KMS-11 (cell line): ENCODE data around the gene ZNF385C.

ENCODE experiments used
- H2AFZ ChIP-seq: fragments of 200-600 bp; sonication (generic); 2 replicates; pipeline ENCODE4 v1.6.1; 2016; ENCODE audit warnings: antibody characterized with exemption, mixed run types, low read depth
- H3K27ac ChIP-seq: fragments of 200-600 bp; sonication (generic); 2 replicates; pipeline ENCODE4 v1.6.1; 2016; ENCODE audit warnings: mild to moderate bottlenecking, mixed run types
- H3K27me3 ChIP-seq: fragments of 200-600 bp; sonication (generic); 2 replicates; pipeline ENCODE4 v1.6.1; 2017; ENCODE audit warnings: mild to moderate bottlenecking, low read depth, mixed run types, moderate library complexity; ENCODE audit not compliant: insufficient read depth
- H3K36me3 ChIP-seq: fragments of 200-600 bp; sonication (generic); 2 replicates; pipeline ENCODE4 v1.6.1; 2017; ENCODE audit warnings: mild to moderate bottlenecking, mixed run types; ENCODE audit not compliant: insufficient read depth
- H3K4me1 ChIP-seq: fragments of 200-600 bp; sonication (generic); 2 replicates; pipeline ENCODE4 v1.6.1; 2016; ENCODE audit warnings: mild to moderate bottlenecking, low read depth, mixed run types; ENCODE audit not compliant: poor library complexity, severe bottlenecking
- H3K4me2 ChIP-seq: fragments of 200-600 bp; sonication (generic); 2 replicates; pipeline ENCODE4 v1.7.0; 2016; ENCODE audit warnings: mild to moderate bottlenecking, mixed run types
- H3K4me3 ChIP-seq: fragments of 200-600 bp; sonication (generic); IDR thresholded peaks from 2 replicates; pipeline ENCODE4 v1.6.1; 2017; ENCODE audit warnings: low read depth, low read length, mixed read lengths; ENCODE audit not compliant: insufficient read depth
- H3K79me2 ChIP-seq: fragments of 200-600 bp; sonication (generic); 2 replicates; pipeline ENCODE4 v1.6.1; 2016; ENCODE audit warnings: low read depth, mixed run types; ENCODE audit not compliant: insufficient read depth
- H3K9ac ChIP-seq: fragments of 200-600 bp; sonication (generic); 2 replicates; pipeline ENCODE4 v1.6.1; 2016; ENCODE audit warnings: mild to moderate bottlenecking, mixed run types
- H4K20me1 ChIP-seq: fragments of 200-600 bp; sonication (generic); 2 replicates; pipeline ENCODE4 v1.6.1; 2016; ENCODE audit warnings: mild to moderate bottlenecking, mixed run types; ENCODE audit not compliant: insufficient read depth
- TF ChIP-seq, protein P1 (sequence below): fragments of 200-600 bp; sonication (generic); conservative IDR thresholded peaks from 2 replicates; pipeline ENCODE4 v1.6.1; 2017; ENCODE audit warnings: low read depth, mild to moderate bottlenecking, antibody characterized with exemption, low read length, moderate library complexity, mixed read lengths

The ZNF385C gene

DNA sequence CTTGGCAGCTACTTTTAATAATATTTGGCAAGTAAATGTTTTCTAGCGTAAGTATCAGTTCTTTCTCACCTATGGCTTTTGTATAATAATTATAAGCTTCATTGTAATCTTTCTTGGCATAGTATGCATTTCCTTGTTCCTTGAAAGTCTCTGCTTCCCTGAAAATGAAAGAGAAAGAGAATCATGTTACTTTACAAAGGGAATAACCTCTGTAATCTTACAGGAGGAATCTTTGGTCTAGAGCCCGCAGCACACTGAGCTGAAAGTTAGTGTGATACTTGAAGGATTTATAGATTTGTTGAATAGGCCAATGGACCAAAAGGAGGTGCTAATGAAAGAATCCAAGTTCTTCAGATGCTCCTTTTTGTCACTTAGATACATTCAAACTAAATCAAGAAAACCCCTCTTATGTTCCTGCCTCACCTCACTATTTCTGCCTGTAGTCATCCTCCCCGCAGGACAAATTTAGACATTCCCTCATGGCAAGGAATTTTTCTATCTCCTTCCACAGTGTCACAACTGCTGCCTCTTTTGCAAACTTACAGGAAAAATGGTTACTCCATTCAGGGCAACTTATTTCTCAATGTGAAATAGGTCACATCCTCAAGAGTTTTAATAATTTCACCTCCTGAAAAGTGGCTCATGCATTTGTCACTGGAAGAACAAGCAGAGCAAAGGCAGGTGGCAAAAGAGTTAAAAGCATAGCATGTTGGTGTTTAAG is 97.7 kb downstream of the ZNF385C start:
- no peak overlapping the region for H3K4me3 ChIP-seq
- H3K36me3 ChIP-seq: peaks cover 25% of the 10 kb centered on the region; the same call in 1 of the 2 replicates
- H2AFZ ChIP-seq: no peak overlapping the region
- TF ChIP-seq, protein P1, sequence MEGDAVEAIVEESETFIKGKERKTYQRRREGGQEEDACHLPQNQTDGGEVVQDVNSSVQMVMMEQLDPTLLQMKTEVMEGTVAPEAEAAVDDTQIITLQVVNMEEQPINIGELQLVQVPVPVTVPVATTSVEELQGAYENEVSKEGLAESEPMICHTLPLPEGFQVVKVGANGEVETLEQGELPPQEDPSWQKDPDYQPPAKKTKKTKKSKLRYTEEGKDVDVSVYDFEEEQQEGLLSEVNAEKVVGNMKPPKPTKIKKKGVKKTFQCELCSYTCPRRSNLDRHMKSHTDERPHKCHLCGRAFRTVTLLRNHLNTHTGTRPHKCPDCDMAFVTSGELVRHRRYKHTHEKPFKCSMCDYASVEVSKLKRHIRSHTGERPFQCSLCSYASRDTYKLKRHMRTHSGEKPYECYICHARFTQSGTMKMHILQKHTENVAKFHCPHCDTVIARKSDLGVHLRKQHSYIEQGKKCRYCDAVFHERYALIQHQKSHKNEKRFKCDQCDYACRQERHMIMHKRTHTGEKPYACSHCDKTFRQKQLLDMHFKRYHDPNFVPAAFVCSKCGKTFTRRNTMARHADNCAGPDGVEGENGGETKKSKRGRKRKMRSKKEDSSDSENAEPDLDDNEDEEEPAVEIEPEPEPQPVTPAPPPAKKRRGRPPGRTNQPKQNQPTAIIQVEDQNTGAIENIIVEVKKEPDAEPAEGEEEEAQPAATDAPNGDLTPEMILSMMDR: no peak
- no peak overlapping the region for H3K27ac ChIP-seq
- peaks cover 52% of the 10 kb centered on the region for H3K79me2 ChIP-seq
- peaks cover 10% of the 10 kb centered on the region for H4K20me1 ChIP-seq
- no peaks in the 10 kb centered on the region for H3K4me1 ChIP-seq
- no peaks in the 10 kb centered on the region for H3K27me3 ChIP-seq
- no peak overlapping the region for H3K4me2 ChIP-seq
- no peak overlapping the region for H3K9ac ChIP-seq

DNA sequence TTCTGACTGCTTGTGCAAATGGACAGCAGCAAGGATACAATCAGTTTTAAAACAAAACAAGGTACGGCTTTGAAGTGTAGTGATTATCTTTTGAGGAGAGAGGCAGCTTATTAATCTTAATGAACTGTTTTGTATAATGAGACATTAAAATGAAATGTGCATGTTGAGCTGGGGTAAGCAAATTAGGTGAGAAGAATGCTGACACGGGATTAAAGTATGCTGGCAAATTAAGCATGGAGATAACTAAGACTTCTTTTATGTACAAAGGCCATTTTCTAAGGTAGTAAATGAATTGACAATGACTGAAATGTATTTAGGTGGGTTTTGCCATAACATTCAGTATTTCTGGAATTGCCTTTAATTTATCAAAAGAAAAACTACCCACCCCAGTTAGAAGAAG is 99.8 kb downstream of the ZNF385C start:
- Histone ChIP-seq H3K79me2 (peaks cover 33% of the 10 kb centered on the region), H3K9ac (no peak overlapping the region), H3K4me3 (no peak overlapping the region), H3K4me2 (no peak overlapping the region), H3K4me1 (no peaks in the 10 kb centered on the region), H3K36me3 (peaks cover 30% of the 10 kb centered on the region; the same call in 1 of the 2 replicates), H2AFZ (no peak overlapping the region), H3K27me3 (no peaks in the 10 kb centered on the region), H3K27ac (no peak overlapping the region), H4K20me1 (peaks cover 10% of the 10 kb centered on the region)
- TF ChIP-seq, protein P1: no peak

DNA sequence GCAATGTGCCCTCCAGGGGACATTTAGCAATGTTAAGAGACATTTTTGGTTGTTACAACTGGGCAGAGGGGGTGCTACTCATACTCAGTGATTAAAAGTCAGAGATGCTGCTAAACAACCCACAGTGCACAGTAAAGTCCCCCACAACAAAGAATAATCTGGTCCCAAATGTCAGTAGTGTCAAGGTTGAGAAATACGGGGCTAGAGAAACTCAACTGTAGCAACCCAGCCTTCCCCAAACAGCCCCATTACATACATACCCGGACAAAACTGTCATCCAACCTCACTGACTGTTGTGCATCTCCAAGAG is 101.5 kb downstream of the ZNF385C start:
- H3K36me3 ChIP-seq: peaks cover 28% of the 10 kb centered on the region; the same call in 1 of the 2 replicates
- H3K9ac ChIP-seq: no peak overlapping the region
- no peak overlapping the region for H3K4me3 ChIP-seq
- no peak overlapping the region for H3K27ac ChIP-seq
- H3K4me2 ChIP-seq: no peak overlapping the region
- peaks cover 17% of the 10 kb centered on the region for H3K79me2 ChIP-seq
- TF ChIP-seq, protein P1: no peak
- H2AFZ ChIP-seq: no peak overlapping the region
- H3K4me1 ChIP-seq: no peaks in the 10 kb centered on the region
- H3K27me3 ChIP-seq: no peaks in the 10 kb centered on the region
- peaks cover 8% of the 10 kb centered on the region for H4K20me1 ChIP-seq

DNA sequence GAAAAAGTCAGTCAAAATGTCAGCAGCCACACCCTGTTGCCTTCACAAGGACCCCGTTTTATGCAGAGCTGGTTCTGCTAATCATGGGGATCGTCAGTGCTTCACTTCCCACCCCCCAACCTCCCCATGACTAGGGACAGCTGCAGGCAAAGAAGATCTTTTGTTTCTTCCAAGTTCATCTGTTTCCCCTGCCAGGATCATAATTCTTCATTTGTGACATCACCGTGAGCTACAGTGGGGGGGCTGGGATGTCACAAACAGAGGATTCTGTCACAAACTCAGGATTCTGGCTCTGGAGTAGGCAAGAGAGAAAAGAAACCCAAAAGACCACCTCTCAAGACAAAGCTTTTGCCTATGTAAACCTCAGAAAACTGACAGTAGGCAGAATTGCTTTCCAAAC is 105.7 kb downstream of the ZNF385C start:
- Histone ChIP-seq H3K79me2 (no peaks in the 10 kb centered on the region), H3K36me3 (peaks cover 19% of the 10 kb centered on the region; the same call in 1 of the 2 replicates), H3K4me1 (peaks cover 9% of the 10 kb centered on the region), H3K27ac (no peak overlapping the region), H3K9ac (no peak overlapping the region), H3K4me3 (no peak overlapping the region), H3K27me3 (no peaks in the 10 kb centered on the region), H3K4me2 (no peak overlapping the region), H4K20me1 (0 out of 2 replicates have a peak, but pooled peaks cover 4% of the 10 kb centered on the region), H2AFZ (no peak overlapping the region)
- TF ChIP-seq, protein P1: no peak
